Stimulated activated naive B cell treated with anti-CD40 and anti-IgM and Interleukin-4, amounts not matched to agents 10 μg/mL and 1 μg/mL and 100 μg/mL, for 72 hours (primary cell): ENCODE measurements around the gene DENND1A.
"Not testable (repeated sequence)": the region's sequence is repeated elsewhere in the genome, so short reads cannot be mapped to it uniquely, and the experiment has no call there.

ENCODE experiments used
- ATAC-seq, 2 donors: fragments of 150-1000 bp; cut with Tn5 transposase; replicated peaks; 2 replicates each; pipeline ENCODE4 v1.10.0; 2021; ENCODE audit warnings: moderate library complexity in 1 of 2
- DNase-seq: peaks from one replicate; pipeline ENCODE4 v3.0.0; 2021
- H3K27ac Mint-ChIP-seq: one replicate; pipeline ENCODE4 v1.8.0; 2022; ENCODE audit warnings: mild to moderate bottlenecking, mixed read lengths
- H3K27me3 Mint-ChIP-seq, 2 donors: one replicate each; pipeline ENCODE4 v1.8.0; 2022; ENCODE audit warnings: mixed read lengths in 2 of 2
- H3K36me3 Mint-ChIP-seq, 2 donors: one replicate each; pipeline ENCODE4 v1.8.0; 2022; ENCODE audit warnings: mixed read lengths in 2 of 2, mild to moderate bottlenecking in 1 of 2
- H3K4me1 Mint-ChIP-seq, 2 donors: one replicate each; pipeline ENCODE4 v1.8.0; 2022; ENCODE audit warnings: mixed read lengths in 2 of 2, mild to moderate bottlenecking in 1 of 2
- H3K4me3 Mint-ChIP-seq, 2 donors: one replicate each; pipeline ENCODE4 v1.8.0; 2022; ENCODE audit warnings: mild to moderate bottlenecking in 2 of 2, mixed read lengths in 2 of 2, moderate library complexity in 1 of 2
- H3K9me3 Mint-ChIP-seq, 2 donors: one replicate each; pipeline ENCODE4 v1.8.0; 2022; ENCODE audit warnings: mixed read lengths in 2 of 2, mild to moderate bottlenecking in 1 of 2

Gene DENND1A

GRCh38 chr9:123637945-123638634 lies 291.8 kb downstream of the DENND1A start:
- peaks cover 12 to 21% of the 10 kb centered on the region in 2 donors for H3K4me1 Mint-ChIP-seq
- peak overlapping the region; percentile 75 for H3K27ac Mint-ChIP-seq
- DNase-seq, result no peak

GRCh38 chr9:123637606-123637944 lies 292.4 kb downstream of the DENND1A start:
- DNase-seq, result no peak

More at GRCh38 chr9:123637945-123638634, 291.8 kb downstream of the DENND1A start:
- H3K27me3 Mint-ChIP-seq, result no peaks in the 10 kb centered on the region
- H3K9me3 Mint-ChIP-seq, result no peaks in the 10 kb centered on the region
- H3K36me3 Mint-ChIP-seq, result peaks cover 0 to 3% of the 10 kb centered on the region in 2 donors
- peak overlapping the region; percentile 86 to 88 for H3K4me3 Mint-ChIP-seq
- peak; percentile 80 to 83 for ATAC-seq

GRCh38 chr9:123636805-123637204 lies 293.1 kb downstream of the DENND1A start:
- H3K4me3 Mint-ChIP-seq, H3K36me3 Mint-ChIP-seq, ATAC-seq, DNase-seq, H3K27me3 Mint-ChIP-seq, H3K9me3 Mint-ChIP-seq: not testable (repeated sequence)
- Mint-ChIP-seq H3K27ac (peak overlapping the region; percentile 47), H3K4me1 (peaks cover 12 to 21% of the 10 kb centered on the region in 2 donors)

More at GRCh38 chr9:123637606-123637944, 292.4 kb downstream of the DENND1A start:
- peaks cover under 1 to 3% of the 10 kb centered on the region in 2 donors for H3K36me3 Mint-ChIP-seq
- no peaks in the 10 kb centered on the region for H3K27me3 Mint-ChIP-seq
- H3K9me3 Mint-ChIP-seq, result no peaks in the 10 kb centered on the region
- H3K27ac Mint-ChIP-seq, result peak overlapping the region; percentile 75
- ATAC-seq, result peak; percentile 28 to 34
- peaks cover 12 to 21% of the 10 kb centered on the region in 2 donors for H3K4me1 Mint-ChIP-seq
- H3K4me3 Mint-ChIP-seq, result peak overlapping the region; percentile 86 to 88

GRCh38 chr9:123631862-123632261 lies 298.1 kb downstream of the DENND1A start:
- DNase-seq (no peak), ATAC-seq (no peak)
- Mint-ChIP-seq H3K4me1 (peaks cover 3 to 6% of the 10 kb centered on the region in 2 donors), H3K4me3 (no peak overlapping the region), H3K27ac (no peak overlapping the region), H3K27me3 (no peaks in the 10 kb centered on the region), H3K36me3 (peaks cover 27 to 36% of the 10 kb centered on the region in 2 donors), H3K9me3 (no peaks in the 10 kb centered on the region)

- no peak for ATAC-seq
- Mint-ChIP-seq H3K27me3 (no peaks in the 10 kb centered on the region), H3K4me3 (no peak overlapping the region), H3K9me3 (no peaks in the 10 kb centered on the region), H3K27ac (no peak overlapping the region), H3K4me1 (no peaks in the 10 kb centered on the region), H3K36me3 (peaks cover 33 to 40% of the 10 kb centered on the region in 2 donors)
- no peak for DNase-seq
Observed at GRCh38 chr9:123630233-123630632, 299.7 kb downstream of the DENND1A start.

- Mint-ChIP-seq H3K4me3 (no peak overlapping the region), H3K27me3 (no peaks in the 10 kb centered on the region), H3K36me3 (peaks cover 36 to 40% of the 10 kb centered on the region in 2 donors), H3K27ac (no peak overlapping the region), H3K4me1 (no peaks in the 10 kb centered on the region), H3K9me3 (no peaks in the 10 kb centered on the region)
- no peak for ATAC-seq
- no peak for DNase-seq
Observed at GRCh38 chr9:123629531-123629930, 300.4 kb downstream of the DENND1A start.

GRCh38 chr9:123622711-123623241 lies 307.1 kb downstream of the DENND1A start:
- no peak overlapping the region for H3K27ac Mint-ChIP-seq
- no peaks in the 10 kb centered on the region for H3K9me3 Mint-ChIP-seq
- no peak overlapping the region for H3K4me3 Mint-ChIP-seq
- H3K36me3 Mint-ChIP-seq, result peaks cover 15 to 28% of the 10 kb centered on the region in 2 donors
- H3K27me3 Mint-ChIP-seq, result no peaks in the 10 kb centered on the region
- no peaks in the 10 kb centered on the region for H3K4me1 Mint-ChIP-seq
- DNase-seq (no peak), ATAC-seq (no peak)

- no peak overlapping the region for H3K27ac Mint-ChIP-seq
- H3K9me3 Mint-ChIP-seq, result no peaks in the 10 kb centered on the region
- DNase-seq, result no peak
- no peaks in the 10 kb centered on the region for H3K27me3 Mint-ChIP-seq
- H3K4me1 Mint-ChIP-seq, result peaks cover 11 to 24% of the 10 kb centered on the region in 2 donors
- no peak for ATAC-seq
- H3K36me3 Mint-ChIP-seq, result peaks cover 10 to 26% of the 10 kb centered on the region in 2 donors
- H3K4me3 Mint-ChIP-seq, result no peak overlapping the region
Observed at GRCh38 chr9:123620239-123620638, 309.7 kb downstream of the DENND1A start.

- Mint-ChIP-seq H3K27ac (no peak overlapping the region), H3K4me1 (peaks cover 14 to 27% of the 10 kb centered on the region in 2 donors)
Observed at GRCh38 chr9:123617952-123618678, 311.8 kb downstream of the DENND1A start.

GRCh38 chr9:123617286-123617685 lies 312.6 kb downstream of the DENND1A start:
- ATAC-seq (no peak), DNase-seq (no peak)
- H3K27ac Mint-ChIP-seq, result no peak overlapping the region
- peaks cover 7 to 22% of the 10 kb centered on the region in 2 donors for H3K36me3 Mint-ChIP-seq
- no peak overlapping the region for H3K4me3 Mint-ChIP-seq
- H3K9me3 Mint-ChIP-seq, result no peaks in the 10 kb centered on the region
- H3K27me3 Mint-ChIP-seq, result no peaks in the 10 kb centered on the region
- peaks cover 14 to 27% of the 10 kb centered on the region in 2 donors for H3K4me1 Mint-ChIP-seq

More at GRCh38 chr9:123617952-123618678, 311.8 kb downstream of the DENND1A start:
- no peak for DNase-seq
- H3K9me3 Mint-ChIP-seq, result no peaks in the 10 kb centered on the region
- no peaks in the 10 kb centered on the region for H3K27me3 Mint-ChIP-seq
- no peak overlapping the region for H3K4me3 Mint-ChIP-seq
- ATAC-seq, result no peak
- H3K36me3 Mint-ChIP-seq, result peaks cover 7 to 22% of the 10 kb centered on the region in 2 donors

GRCh38 chr9:123616707-123617106 lies 313.2 kb downstream of the DENND1A start:
- no peaks in the 10 kb centered on the region for H3K27me3 Mint-ChIP-seq
- H3K9me3 Mint-ChIP-seq, result no peaks in the 10 kb centered on the region
- H3K4me3 Mint-ChIP-seq, result no peak overlapping the region
- no peak overlapping the region for H3K27ac Mint-ChIP-seq
- peaks cover 7 to 22% of the 10 kb centered on the region in 2 donors for H3K36me3 Mint-ChIP-seq
- DNase-seq, result no peak
- ATAC-seq, result no peak
- H3K4me1 Mint-ChIP-seq, result peaks cover 14 to 27% of the 10 kb centered on the region in 2 donors

GRCh38 chr9:123615381-123615780 lies 314.5 kb downstream of the DENND1A start:
- Mint-ChIP-seq H3K27me3 (no peaks in the 10 kb centered on the region), H3K4me1 (peaks cover 16 to 32% of the 10 kb centered on the region in 2 donors), H3K9me3 (no peaks in the 10 kb centered on the region), H3K36me3 (peaks cover 7 to 21% of the 10 kb centered on the region in 2 donors), H3K4me3 (no peak overlapping the region), H3K27ac (no peak overlapping the region)
- ATAC-seq (peak; percentile 59 to 67), DNase-seq (no peak)

GRCh38 chr9:123614306-123615263 lies 315.3 kb downstream of the DENND1A start:
- no peak overlapping the region for H3K27ac Mint-ChIP-seq
- no peak for DNase-seq

GRCh38 chr9:123611226-123611625 lies 318.7 kb downstream of the DENND1A start:
- Mint-ChIP-seq H3K27ac (no peak overlapping the region), H3K4me1 (peaks cover 27 to 47% of the 10 kb centered on the region in 2 donors), H3K27me3 (no peaks in the 10 kb centered on the region), H3K36me3 (peaks cover 6 to 22% of the 10 kb centered on the region in 2 donors), H3K9me3 (no peaks in the 10 kb centered on the region), H3K4me3 (no peak overlapping the region)
- ATAC-seq (no peak), DNase-seq (no peak)

More at GRCh38 chr9:123614306-123615263, 315.3 kb downstream of the DENND1A start:
- H3K27me3 Mint-ChIP-seq, result no peaks in the 10 kb centered on the region
- H3K36me3 Mint-ChIP-seq, result peaks cover 7 to 20% of the 10 kb centered on the region in 2 donors
- no peak for ATAC-seq
- H3K4me1 Mint-ChIP-seq, result peaks cover 16 to 32% of the 10 kb centered on the region in 2 donors
- no peaks in the 10 kb centered on the region for H3K9me3 Mint-ChIP-seq
- no peak overlapping the region for H3K4me3 Mint-ChIP-seq
